GM23338 (cell line): Measurements from ENCODE around the gene LCOR. TPM values are rescaled to one million over a fixed set of nuclear protein-coding genes. Genes with fewer than 3 reads are reported as not detected.

Experiments
- ATAC-seq: fragments of 200-7000 bp; cut with Tn5 transposase; 3 replicates; pipeline ENCODE4 v1.9.1; 2020
- DNase-seq: peaks from one replicate; pipeline ENCODE4 v3.0.0-alpha.2; 2015; ENCODE audit warnings: low spot score
- H2AFZ ChIP-seq: fragments of 200-600 bp; sonication (generic); 2 replicates; pipeline ENCODE4 v1.8.0; 2016; ENCODE audit warnings: antibody characterized with exemption, mild to moderate bottlenecking, moderate library complexity
- H3F3A ChIP-seq: fragments of 200-600 bp; sonication (generic); replicated peaks from 2 replicates; pipeline ENCODE4 v1.8.0; 2017; ENCODE audit warnings: antibody characterized with exemption, mixed run types, low read depth
- H3K27ac ChIP-seq: fragments of 200-600 bp; sonication (generic); 2 replicates; pipeline ENCODE4 v1.6.1; 2016; ENCODE audit warnings: low read depth
- H3K27me3 ChIP-seq: fragments of 200-600 bp; sonication (generic); 2 replicates; pipeline ENCODE4 v1.8.0; 2016; ENCODE audit warnings: mild to moderate bottlenecking, mixed run types, moderate library complexity; ENCODE audit not compliant: insufficient read depth
- H3K36me3 ChIP-seq: fragments of 200-600 bp; sonication (generic); 2 replicates; pipeline ENCODE4 v1.8.0; 2016; ENCODE audit warnings: mild to moderate bottlenecking; ENCODE audit not compliant: insufficient read depth
- H3K4me1 ChIP-seq: fragments of 200-600 bp; sonication (generic); 2 replicates; pipeline ENCODE4 v1.8.0; 2016; ENCODE audit warnings: mild to moderate bottlenecking, moderate library complexity; ENCODE audit not compliant: insufficient read depth
- H3K4me2 ChIP-seq: fragments of 200-600 bp; sonication (generic); 2 replicates; pipeline ENCODE4 v1.7.1; 2017; ENCODE audit warnings: mixed run types
- H3K4me3 ChIP-seq: fragments of 200-600 bp; sonication (generic); 2 replicates; pipeline ENCODE4 v1.6.1; 2016; ENCODE audit warnings: mixed run types
- H3K79me2 ChIP-seq: fragments of 200-600 bp; sonication (generic); replicated peaks from 2 replicates; pipeline ENCODE4 v1.8.0; 2017; ENCODE audit warnings: mild to moderate bottlenecking; ENCODE audit not compliant: insufficient read depth
- H3K9me2 ChIP-seq: fragments of 200-600 bp; sonication (generic); 2 replicates; pipeline ENCODE4 v1.8.0; 2017; ENCODE audit not compliant: insufficient read depth
- H4K20me1 ChIP-seq: fragments of 200-600 bp; sonication (generic); replicated peaks from 2 replicates; pipeline ENCODE4 v1.8.0; 2017; ENCODE audit warnings: mild to moderate bottlenecking; ENCODE audit not compliant: insufficient read depth
- H3K27ac Mint-ChIP-seq: 2 replicates; pipeline ENCODE4 v1.8.0; 2020; ENCODE audit warnings: inconsistent platforms, mild to moderate bottlenecking, moderate library complexity, mixed read lengths
- H3K27me3 Mint-ChIP-seq: 3 replicates; pipeline ENCODE4 v1.8.0; 2022; ENCODE audit warnings: low read depth, mild to moderate bottlenecking, moderate library complexity, mixed read lengths, inconsistent platforms; ENCODE audit not compliant: insufficient read depth, poor library complexity
- H3K36me3 Mint-ChIP-seq: 3 replicates; pipeline ENCODE4 v1.8.0; 2021; ENCODE audit warnings: low read depth, mild to moderate bottlenecking, inconsistent platforms, moderate library complexity, mixed read lengths
- H3K4me1 Mint-ChIP-seq: 3 replicates; pipeline ENCODE4 v1.8.0; 2020; ENCODE audit warnings: mild to moderate bottlenecking, inconsistent platforms, mixed read lengths
- H3K4me3 Mint-ChIP-seq: 3 replicates; pipeline ENCODE4 v1.8.0; 2021; ENCODE audit warnings: moderate library complexity, mild to moderate bottlenecking, inconsistent platforms, mixed read lengths
- H3K9me3 Mint-ChIP-seq: 3 replicates; pipeline ENCODE4 v1.8.0; 2020; ENCODE audit warnings: moderate library complexity, mild to moderate bottlenecking, inconsistent platforms, mixed read lengths
- CREB1 ChIP-seq: fragments of 250-450 bp; sonication (Bioruptor Pico); IDR thresholded peaks from 2 replicates; pipeline ENCODE4 v1.5.0; 2020; ENCODE audit warnings: low read depth, mild to moderate bottlenecking, moderate library complexity
- JUNB ChIP-seq: IDR thresholded peaks from one replicate; pipeline ENCODE4 v1.6.1; 2016; ENCODE audit warnings: antibody characterized with exemption; ENCODE audit not compliant: unreplicated experiment
- POLR2AphosphoS5 ChIP-seq: IDR thresholded peaks from 2 replicates; pipeline ENCODE4 v1.6.1; 2016; ENCODE audit warnings: antibody characterized with exemption, low read depth
- STAT1 ChIP-seq: IDR thresholded peaks from one replicate; pipeline ENCODE4 v1.6.1; 2016; ENCODE audit warnings: antibody characterized with exemption; ENCODE audit not compliant: unreplicated experiment
- ZNF114 ChIP-seq: fragments of 250-450 bp; sonication (Bioruptor Pico); IDR thresholded peaks from 2 replicates; pipeline ENCODE4 v1.5.0; 2020; ENCODE audit warnings: mild to moderate bottlenecking, moderate library complexity
- ZNF331 ChIP-seq: fragments of 250-450 bp; sonication (Bioruptor Pico); IDR thresholded peaks from 2 replicates; pipeline ENCODE4 v1.5.0; 2020; ENCODE audit warnings: low read depth, mild to moderate bottlenecking, moderate library complexity
- polyA plus RNA-seq: library from polyadenylated mRNA; unstranded; fragments of >200 nt; fragmentation: Nextera tagmentation; extraction: Ambion mirVana; gene quantifications from 2 replicates; pipeline ENCODE4 v1.2.1, GENCODE V29; 2016
- total RNA-seq: library from RNA; depleted of rRNA; stranded (reverse); fragments of >200 nt; shearing (Covaris generic); gene quantifications from 2 replicates; pipeline ENCODE4 v1.2.3, GENCODE V29; 2014
- TF ChIP-seq, protein P1 (sequence below): IDR thresholded peaks from 2 replicates; pipeline ENCODE4 v1.6.1; 2016; ENCODE audit warnings: antibody characterized with exemption
- TF ChIP-seq, protein P2 (sequence below): IDR thresholded peaks from one replicate; pipeline ENCODE4 v1.6.1; 2018; ENCODE audit warnings: antibody characterized with exemption; ENCODE audit not compliant: unreplicated experiment
- TF ChIP-seq, protein P3 (sequence below): fragments of 250-450 bp; sonication (Bioruptor Pico); IDR thresholded peaks from 2 replicates; pipeline ENCODE4 v1.5.0; 2020; ENCODE audit warnings: mild to moderate bottlenecking, moderate library complexity

LCOR gene
- total and polyA plus RNA-seq, 2 experiments from 2014 or later, result 6.9 to 14.9 TPM

DNA sequence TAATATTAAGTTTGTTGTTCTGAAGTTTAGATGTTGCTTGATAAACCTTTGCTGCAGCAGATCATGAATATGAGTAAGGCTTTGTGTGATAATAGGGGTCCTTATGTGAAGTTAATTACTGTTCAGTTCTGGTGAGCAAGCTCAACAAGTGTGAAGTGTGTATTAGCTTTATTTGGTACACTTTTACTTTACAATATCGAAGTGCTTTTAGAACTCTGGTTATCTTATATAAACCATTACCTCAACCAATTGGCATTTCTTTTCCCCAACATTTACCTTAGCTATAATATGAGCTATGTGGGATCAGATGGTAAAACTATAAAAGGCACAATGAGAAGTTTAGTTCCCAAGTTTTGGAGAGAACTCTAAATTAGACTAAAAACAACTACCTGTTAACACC is 127.6 kb downstream of the LCOR start:
- Histone ChIP-seq H3K4me2 (no peak overlapping the region), H2AFZ (no peak overlapping the region), H3K9me2 (no peaks in the 10 kb centered on the region), H3K79me2 (no peaks in the 10 kb centered on the region), H3F3A (no peaks in the 10 kb centered on the region), H3K27ac (no peak overlapping the region), H4K20me1 (no peaks in the 10 kb centered on the region; the same call in 1 of the 2 replicates), H3K36me3 (no peaks in the 10 kb centered on the region), H3K27me3 (no peaks in the 10 kb centered on the region), H3K4me1 (no peaks in the 10 kb centered on the region), H3K4me3 (no peak overlapping the region)
- no peaks in the 10 kb centered on the region for H3K27me3 Mint-ChIP-seq
- H3K4me3 Mint-ChIP-seq, result no peak overlapping the region
- peaks cover 16% of the 10 kb centered on the region; the same call in 2 of the 3 replicates for H3K36me3 Mint-ChIP-seq
- no peak for ATAC-seq
- H3K9me3 Mint-ChIP-seq, result no peaks in the 10 kb centered on the region
- no peak for DNase-seq
- H3K27ac Mint-ChIP-seq, result no peak overlapping the region
- H3K4me1 Mint-ChIP-seq, result peaks cover 4% of the 10 kb centered on the region; the same call in 1 of the 3 replicates
- TF ChIP-seq JUNB (no peak), ZNF114 (CRISPR knock-in tag) (no peak), STAT1 (no peak), CREB1 (CRISPR knock-in tag) (no peak), ZNF331 (no peak), POLR2AphosphoS5 (no peak)
- TF ChIP-seq, protein P1, sequence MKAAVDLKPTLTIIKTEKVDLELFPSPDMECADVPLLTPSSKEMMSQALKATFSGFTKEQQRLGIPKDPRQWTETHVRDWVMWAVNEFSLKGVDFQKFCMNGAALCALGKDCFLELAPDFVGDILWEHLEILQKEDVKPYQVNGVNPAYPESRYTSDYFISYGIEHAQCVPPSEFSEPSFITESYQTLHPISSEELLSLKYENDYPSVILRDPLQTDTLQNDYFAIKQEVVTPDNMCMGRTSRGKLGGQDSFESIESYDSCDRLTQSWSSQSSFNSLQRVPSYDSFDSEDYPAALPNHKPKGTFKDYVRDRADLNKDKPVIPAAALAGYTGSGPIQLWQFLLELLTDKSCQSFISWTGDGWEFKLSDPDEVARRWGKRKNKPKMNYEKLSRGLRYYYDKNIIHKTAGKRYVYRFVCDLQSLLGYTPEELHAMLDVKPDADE, result no peak
- TF ChIP-seq, protein P2, sequence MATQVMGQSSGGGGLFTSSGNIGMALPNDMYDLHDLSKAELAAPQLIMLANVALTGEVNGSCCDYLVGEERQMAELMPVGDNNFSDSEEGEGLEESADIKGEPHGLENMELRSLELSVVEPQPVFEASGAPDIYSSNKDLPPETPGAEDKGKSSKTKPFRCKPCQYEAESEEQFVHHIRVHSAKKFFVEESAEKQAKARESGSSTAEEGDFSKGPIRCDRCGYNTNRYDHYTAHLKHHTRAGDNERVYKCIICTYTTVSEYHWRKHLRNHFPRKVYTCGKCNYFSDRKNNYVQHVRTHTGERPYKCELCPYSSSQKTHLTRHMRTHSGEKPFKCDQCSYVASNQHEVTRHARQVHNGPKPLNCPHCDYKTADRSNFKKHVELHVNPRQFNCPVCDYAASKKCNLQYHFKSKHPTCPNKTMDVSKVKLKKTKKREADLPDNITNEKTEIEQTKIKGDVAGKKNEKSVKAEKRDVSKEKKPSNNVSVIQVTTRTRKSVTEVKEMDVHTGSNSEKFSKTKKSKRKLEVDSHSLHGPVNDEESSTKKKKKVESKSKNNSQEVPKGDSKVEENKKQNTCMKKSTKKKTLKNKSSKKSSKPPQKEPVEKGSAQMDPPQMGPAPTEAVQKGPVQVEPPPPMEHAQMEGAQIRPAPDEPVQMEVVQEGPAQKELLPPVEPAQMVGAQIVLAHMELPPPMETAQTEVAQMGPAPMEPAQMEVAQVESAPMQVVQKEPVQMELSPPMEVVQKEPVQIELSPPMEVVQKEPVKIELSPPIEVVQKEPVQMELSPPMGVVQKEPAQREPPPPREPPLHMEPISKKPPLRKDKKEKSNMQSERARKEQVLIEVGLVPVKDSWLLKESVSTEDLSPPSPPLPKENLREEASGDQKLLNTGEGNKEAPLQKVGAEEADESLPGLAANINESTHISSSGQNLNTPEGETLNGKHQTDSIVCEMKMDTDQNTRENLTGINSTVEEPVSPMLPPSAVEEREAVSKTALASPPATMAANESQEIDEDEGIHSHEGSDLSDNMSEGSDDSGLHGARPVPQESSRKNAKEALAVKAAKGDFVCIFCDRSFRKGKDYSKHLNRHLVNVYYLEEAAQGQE, result no peak
- TF ChIP-seq, protein P3, sequence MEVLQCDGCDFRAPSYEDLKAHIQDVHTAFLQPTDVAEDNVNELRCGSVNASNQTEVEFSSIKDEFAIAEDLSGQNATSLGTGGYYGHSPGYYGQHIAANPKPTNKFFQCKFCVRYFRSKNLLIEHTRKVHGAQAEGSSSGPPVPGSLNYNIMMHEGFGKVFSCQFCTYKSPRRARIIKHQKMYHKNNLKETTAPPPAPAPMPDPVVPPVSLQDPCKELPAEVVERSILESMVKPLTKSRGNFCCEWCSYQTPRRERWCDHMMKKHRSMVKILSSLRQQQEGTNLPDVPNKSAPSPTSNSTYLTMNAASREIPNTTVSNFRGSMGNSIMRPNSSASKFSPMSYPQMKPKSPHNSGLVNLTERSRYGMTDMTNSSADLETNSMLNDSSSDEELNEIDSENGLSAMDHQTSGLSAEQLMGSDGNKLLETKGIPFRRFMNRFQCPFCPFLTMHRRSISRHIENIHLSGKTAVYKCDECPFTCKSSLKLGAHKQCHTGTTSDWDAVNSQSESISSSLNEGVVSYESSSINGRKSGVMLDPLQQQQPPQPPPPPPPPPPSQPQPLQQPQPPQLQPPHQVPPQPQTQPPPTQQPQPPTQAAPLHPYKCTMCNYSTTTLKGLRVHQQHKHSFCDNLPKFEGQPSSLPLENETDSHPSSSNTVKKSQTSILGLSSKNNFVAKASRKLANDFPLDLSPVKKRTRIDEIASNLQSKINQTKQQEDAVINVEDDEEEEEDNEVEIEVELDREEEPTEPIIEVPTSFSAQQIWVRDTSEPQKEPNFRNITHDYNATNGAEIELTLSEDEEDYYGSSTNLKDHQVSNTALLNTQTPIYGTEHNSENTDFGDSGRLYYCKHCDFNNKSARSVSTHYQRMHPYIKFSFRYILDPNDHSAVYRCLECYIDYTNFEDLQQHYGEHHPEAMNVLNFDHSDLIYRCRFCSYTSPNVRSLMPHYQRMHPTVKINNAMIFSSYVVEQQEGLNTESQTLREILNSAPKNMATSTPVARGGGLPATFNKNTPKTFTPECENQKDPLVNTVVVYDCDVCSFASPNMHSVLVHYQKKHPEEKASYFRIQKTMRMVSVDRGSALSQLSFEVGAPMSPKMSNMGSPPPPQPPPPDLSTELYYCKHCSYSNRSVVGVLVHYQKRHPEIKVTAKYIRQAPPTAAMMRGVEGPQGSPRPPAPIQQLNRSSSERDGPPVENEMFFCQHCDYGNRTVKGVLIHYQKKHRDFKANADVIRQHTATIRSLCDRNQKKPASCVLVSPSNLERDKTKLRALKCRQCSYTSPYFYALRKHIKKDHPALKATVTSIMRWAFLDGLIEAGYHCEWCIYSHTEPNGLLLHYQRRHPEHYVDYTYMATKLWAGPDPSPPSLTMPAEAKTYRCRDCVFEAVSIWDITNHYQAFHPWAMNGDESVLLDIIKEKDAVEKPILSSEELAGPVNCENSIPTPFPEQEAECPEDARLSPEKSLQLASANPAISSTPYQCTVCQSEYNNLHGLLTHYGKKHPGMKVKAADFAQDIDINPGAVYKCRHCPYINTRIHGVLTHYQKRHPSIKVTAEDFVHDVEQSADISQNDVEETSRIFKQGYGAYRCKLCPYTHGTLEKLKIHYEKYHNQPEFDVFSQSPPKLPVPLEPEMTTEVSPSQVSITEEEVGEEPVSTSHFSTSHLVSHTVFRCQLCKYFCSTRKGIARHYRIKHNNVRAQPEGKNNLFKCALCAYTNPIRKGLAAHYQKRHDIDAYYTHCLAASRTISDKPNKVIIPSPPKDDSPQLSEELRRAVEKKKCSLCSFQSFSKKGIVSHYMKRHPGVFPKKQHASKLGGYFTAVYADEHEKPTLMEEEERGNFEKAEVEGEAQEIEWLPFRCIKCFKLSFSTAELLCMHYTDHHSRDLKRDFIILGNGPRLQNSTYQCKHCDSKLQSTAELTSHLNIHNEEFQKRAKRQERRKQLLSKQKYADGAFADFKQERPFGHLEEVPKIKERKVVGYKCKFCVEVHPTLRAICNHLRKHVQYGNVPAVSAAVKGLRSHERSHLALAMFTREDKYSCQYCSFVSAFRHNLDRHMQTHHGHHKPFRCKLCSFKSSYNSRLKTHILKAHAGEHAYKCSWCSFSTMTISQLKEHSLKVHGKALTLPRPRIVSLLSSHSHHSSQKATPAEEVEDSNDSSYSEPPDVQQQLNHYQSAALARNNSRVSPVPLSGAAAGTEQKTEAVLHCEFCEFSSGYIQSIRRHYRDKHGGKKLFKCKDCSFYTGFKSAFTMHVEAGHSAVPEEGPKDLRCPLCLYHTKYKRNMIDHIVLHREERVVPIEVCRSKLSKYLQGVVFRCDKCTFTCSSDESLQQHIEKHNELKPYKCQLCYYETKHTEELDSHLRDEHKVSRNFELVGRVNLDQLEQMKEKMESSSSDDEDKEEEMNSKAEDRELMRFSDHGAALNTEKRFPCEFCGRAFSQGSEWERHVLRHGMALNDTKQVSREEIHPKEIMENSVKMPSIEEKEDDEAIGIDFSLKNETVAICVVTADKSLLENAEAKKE (CRISPR knock-in tag), result no peak
